Ovary (tissue), 3 donors: ENCODE measurements around the gene HLCS.

Experiments used
- POLR2A ChIP-seq: fragments of 450-650 bp; IDR thresholded peaks from one replicate; pipeline ENCODE4 v1.6.1; 2017; ENCODE audit warnings: antibody characterized with exemption, mild to moderate bottlenecking, moderate library complexity
- TF ChIP-seq, protein P1 (sequence below), 3 donors: fragments of 450-650 bp in 2 of 3; fragments of 200-600 bp in 1 of 3; IDR thresholded peaks; one replicate each; pipeline versions ENCODE4 v1.5.1 to v1.8.0; 2016 to 2022; ENCODE audit warnings: antibody characterized with exemption in 3 of 3, mild to moderate bottlenecking in 1 of 3
- donor health status: DM: no; HTN: no; CAD: no.

DNA sequence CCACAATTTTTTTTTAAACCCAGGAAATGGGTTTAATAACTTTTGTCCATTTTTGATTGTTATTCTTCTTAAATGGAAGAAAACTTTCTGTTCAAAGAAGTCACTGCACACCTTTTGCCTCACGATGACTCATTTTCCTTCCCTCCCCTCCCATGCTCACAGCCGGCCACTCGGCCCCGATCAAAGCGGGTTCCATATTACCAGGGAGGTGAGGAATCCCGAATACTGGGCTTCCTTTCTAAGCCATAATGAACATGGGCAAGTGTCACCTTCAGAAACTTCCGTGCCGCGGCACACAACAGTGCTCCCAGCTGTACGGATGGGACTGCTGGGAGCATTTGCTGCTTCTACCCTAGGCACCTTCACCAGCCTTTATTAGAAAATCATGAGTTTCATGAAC is 121.4 kb downstream of the HLCS start:
- TF ChIP-seq, protein P1, sequence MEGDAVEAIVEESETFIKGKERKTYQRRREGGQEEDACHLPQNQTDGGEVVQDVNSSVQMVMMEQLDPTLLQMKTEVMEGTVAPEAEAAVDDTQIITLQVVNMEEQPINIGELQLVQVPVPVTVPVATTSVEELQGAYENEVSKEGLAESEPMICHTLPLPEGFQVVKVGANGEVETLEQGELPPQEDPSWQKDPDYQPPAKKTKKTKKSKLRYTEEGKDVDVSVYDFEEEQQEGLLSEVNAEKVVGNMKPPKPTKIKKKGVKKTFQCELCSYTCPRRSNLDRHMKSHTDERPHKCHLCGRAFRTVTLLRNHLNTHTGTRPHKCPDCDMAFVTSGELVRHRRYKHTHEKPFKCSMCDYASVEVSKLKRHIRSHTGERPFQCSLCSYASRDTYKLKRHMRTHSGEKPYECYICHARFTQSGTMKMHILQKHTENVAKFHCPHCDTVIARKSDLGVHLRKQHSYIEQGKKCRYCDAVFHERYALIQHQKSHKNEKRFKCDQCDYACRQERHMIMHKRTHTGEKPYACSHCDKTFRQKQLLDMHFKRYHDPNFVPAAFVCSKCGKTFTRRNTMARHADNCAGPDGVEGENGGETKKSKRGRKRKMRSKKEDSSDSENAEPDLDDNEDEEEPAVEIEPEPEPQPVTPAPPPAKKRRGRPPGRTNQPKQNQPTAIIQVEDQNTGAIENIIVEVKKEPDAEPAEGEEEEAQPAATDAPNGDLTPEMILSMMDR (IDR thresholded peaks at IDR 0.05), result no peak
- no peak for TF ChIP-seq POLR2A
